SK-N-MC (cell line): ENCODE results near the gene SPRY1.

Experiments
- EZH2 ChIP-seq: fragments of 200-600 bp; sonication (generic); IDR thresholded peaks from one replicate; pipeline ENCODE4 v1.6.1; 2017; ENCODE audit warnings: antibody characterized with exemption
- POLR2AphosphoS5 ChIP-seq: IDR thresholded peaks from 2 replicates; pipeline ENCODE4 v1.6.1; 2012; ENCODE audit warnings: mild to moderate bottlenecking, low read depth, low read length, borderline replicate concordance

DNA sequence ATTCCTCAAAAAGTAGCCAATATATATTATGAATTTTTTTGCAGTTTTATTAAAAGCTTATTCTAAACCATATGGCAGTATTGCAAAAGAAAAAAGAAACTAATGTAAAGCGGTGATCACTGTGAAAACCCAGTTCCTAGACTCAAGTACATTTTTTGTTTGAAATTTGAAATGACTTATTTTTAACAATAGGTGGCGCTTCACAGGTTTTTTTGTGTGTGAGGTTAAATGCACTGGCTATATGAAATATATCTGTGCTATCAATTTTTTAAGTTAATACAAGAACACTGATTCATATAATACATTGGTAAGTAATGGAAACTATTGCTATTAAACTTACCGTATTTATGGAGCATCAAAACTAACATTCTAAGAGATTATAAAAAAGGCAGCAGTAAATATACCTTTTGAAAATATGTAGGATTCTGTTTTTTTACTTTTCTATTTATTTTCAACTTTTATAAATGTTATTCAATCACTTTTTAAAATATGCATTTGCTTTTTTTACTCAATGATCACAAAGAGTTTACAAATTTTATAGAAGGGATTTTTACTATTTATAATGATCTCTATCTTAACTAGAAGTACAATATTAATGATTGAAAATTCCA, 5.6 kb upstream of the SPRY1 start:
- TF ChIP-seq EZH2: no peak
- TF ChIP-seq POLR2AphosphoS5: no peak
